ENCODE data around the gene LIPT1.

The LIPT1 gene

DNA sequence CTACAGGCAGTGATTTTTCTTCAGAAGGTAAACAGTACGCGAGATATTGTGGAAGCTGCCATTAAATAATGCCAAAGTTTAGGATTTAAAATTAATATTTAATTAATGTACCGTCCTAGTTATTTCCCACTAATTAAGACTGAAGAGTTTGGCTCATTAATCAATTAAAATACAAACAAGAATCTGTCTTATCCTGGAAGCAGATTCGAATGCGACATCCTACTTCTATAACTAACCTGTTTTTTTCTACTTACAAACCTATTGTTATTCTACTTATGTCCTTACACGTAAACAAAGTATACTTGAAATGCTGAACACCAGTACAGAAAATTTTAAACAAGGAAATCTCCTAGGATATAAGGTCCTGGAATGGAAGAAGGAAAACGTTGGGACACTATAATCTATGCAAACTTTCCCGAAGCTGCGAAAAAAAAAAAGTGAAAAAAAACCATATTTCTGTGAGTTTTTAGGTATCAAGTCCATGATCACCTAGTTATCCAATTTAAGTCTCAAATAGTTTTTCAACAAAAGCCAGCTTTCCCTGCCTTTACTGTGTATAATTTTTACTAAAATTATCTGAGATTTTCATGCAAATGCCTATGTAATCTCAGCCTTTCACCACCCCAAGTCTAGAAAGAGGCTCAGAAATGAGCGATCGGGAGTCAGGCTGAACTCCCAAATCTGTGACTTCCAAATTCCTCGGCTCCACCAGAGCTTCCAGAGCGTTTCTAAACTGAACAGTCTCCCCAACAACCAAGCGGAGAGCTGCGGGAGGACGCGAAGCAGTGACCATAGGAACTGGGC, 14.5 kb upstream of the LIPT1 start:
- TF ChIP-seq, protein P1, sequence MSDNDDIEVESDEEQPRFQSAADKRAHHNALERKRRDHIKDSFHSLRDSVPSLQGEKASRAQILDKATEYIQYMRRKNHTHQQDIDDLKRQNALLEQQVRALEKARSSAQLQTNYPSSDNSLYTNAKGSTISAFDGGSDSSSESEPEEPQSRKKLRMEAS (IDR thresholded peaks at IDR 0.05), result no peak
- no peak for TF ChIP-seq FOXM1 (IDR thresholded peaks at IDR 0.05; ENCODE audit: borderline replicate concordance, low read depth)
- no peak for TF ChIP-seq TCF12 (IDR thresholded peaks at IDR 0.05; ENCODE audit: low read depth)

DNA sequence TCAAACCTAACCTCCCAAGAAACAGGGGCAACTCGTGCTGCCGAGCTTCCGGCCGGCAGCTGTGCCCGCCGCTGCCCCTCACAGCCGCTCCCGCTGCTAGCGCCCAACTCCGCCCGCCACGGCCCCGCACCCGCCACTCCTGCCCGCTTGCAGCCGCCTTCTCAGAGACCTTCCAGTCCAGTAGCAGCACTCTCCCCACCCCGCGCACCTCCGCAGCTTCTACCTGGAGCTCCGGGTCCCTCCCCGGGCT, 14.0 kb upstream of the LIPT1 start:
- TF ChIP-seq, protein P2, sequence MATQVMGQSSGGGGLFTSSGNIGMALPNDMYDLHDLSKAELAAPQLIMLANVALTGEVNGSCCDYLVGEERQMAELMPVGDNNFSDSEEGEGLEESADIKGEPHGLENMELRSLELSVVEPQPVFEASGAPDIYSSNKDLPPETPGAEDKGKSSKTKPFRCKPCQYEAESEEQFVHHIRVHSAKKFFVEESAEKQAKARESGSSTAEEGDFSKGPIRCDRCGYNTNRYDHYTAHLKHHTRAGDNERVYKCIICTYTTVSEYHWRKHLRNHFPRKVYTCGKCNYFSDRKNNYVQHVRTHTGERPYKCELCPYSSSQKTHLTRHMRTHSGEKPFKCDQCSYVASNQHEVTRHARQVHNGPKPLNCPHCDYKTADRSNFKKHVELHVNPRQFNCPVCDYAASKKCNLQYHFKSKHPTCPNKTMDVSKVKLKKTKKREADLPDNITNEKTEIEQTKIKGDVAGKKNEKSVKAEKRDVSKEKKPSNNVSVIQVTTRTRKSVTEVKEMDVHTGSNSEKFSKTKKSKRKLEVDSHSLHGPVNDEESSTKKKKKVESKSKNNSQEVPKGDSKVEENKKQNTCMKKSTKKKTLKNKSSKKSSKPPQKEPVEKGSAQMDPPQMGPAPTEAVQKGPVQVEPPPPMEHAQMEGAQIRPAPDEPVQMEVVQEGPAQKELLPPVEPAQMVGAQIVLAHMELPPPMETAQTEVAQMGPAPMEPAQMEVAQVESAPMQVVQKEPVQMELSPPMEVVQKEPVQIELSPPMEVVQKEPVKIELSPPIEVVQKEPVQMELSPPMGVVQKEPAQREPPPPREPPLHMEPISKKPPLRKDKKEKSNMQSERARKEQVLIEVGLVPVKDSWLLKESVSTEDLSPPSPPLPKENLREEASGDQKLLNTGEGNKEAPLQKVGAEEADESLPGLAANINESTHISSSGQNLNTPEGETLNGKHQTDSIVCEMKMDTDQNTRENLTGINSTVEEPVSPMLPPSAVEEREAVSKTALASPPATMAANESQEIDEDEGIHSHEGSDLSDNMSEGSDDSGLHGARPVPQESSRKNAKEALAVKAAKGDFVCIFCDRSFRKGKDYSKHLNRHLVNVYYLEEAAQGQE (IDR thresholded peaks at IDR 0.05; ENCODE audit: low read depth), result no peak
- TF ChIP-seq EP300 (IDR thresholded peaks at IDR 0.05; ENCODE audit: borderline replicate concordance), result no peak
- no peak for TF ChIP-seq YY1 (IDR thresholded peaks at IDR 0.05; ENCODE audit: low read depth)
- TF ChIP-seq TAF1 (IDR thresholded peaks at IDR 0.05; ENCODE audit: low read depth), result no peak
- TF ChIP-seq, protein P1 (IDR thresholded peaks at IDR 0.05), result peak; percentile 71
- TF ChIP-seq CREB1 (IDR thresholded peaks at IDR 0.05; ENCODE audit: low read depth), result no peak
- TF ChIP-seq FOXM1 (IDR thresholded peaks at IDR 0.05; ENCODE audit: borderline replicate concordance, low read depth), result no peak

DNA sequence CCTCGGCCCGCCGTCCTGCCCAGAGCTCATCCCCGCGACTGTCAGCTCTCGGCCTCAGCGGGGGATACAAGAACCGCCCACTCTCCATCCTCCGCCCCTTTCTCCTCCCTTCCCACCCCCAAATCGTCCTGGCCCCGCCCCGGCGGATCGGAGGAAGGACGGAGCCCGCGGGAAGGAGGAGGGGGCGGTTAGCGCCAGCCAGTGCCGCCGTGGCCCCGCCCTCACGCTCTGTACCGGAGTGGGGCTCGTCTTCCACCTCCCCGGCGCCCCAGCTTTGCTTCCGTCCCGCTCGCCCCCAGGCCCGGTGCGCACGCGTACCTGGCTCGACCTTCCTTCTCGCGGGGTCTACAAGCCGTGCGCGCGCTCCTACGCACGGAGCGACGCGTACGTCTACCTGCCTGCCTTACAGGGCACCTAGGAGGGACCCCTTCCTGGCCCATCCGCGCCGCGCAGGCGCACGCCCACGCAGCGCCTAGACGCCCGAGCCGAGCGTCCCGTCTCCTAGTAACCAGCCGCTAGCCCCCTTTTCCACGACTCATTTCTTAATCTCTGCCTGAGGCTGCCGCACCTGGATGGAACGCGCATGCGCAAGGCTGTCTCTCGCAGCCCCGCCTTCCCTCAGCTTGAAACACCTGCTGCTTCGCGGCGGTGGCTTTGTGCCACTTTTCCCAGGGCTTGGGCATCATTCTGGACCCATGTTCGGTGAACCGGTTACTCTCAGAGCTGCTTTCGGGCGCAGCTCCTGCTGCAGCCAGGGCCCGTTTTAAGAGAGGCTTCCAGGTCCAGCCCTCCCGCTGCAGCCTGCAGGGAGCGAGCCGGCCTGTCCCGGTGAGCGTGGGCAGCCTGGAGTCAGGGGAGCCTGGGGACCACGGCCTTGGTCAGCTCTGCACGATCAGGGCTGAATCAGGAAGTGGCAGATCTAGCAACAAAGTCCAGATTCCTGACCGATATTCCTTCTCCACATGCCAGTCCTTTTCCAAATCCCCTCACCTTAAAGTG, 13.4 kb upstream of the LIPT1 start, which contains the start of gene C2orf15:
TSS of gene C2orf15 (plus strand) at position 598 of the 999 bp plus-strand sequence. CDS start 8,852 bp downstream, outside the sequence.
- TF ChIP-seq NFIC (IDR thresholded peaks at IDR 0.05) (no peak), CEBPB (IDR thresholded peaks at IDR 0.05) (peak; percentile 23; the same call in 1 of the 2 replicates), TAF1 (IDR thresholded peaks at IDR 0.05; ENCODE audit: low read depth) (peak; percentile 77), RAD21 (IDR thresholded peaks at IDR 0.05; ENCODE audit: low read depth) (no peak), ZBTB7A (IDR thresholded peaks at IDR 0.05; ENCODE audit: low read depth) (no peak; the same call in 1 of the 2 replicates), YY1 (IDR thresholded peaks at IDR 0.05; ENCODE audit: low read depth) (no peak; the same call in 1 of the 2 replicates), EGR1 (IDR thresholded peaks at IDR 0.05) (peak; percentile 100)
- TF ChIP-seq, protein P3, sequence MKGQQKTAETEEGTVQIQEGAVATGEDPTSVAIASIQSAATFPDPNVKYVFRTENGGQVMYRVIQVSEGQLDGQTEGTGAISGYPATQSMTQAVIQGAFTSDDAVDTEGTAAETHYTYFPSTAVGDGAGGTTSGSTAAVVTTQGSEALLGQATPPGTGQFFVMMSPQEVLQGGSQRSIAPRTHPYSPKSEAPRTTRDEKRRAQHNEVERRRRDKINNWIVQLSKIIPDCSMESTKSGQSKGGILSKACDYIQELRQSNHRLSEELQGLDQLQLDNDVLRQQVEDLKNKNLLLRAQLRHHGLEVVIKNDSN (IDR thresholded peaks at IDR 0.05), result no peak
- TF ChIP-seq, protein P2 (IDR thresholded peaks at IDR 0.05; ENCODE audit: low read depth), result no peak
- TF ChIP-seq, protein P1 (IDR thresholded peaks at IDR 0.05), result peak; percentile 48

DNA sequence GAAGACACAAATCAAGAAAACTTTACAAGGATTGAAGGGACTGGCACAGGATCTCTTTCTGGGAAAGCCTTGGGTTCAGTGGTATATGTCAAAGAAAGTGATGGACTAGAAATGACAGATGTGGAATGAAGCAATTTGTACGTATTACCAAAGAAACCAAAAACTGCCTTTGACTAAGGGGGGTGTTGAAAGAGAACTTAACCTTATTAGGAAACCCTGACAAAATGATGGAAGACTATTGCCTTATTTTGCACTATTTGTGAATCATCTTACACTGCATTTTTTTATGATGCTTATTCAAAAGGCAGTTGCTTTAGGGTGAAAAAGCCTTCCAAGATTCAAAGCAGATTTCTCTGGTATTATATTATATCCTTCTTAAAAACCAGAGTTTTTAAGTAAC, 4.1 kb upstream of the LIPT1 start:
- TF ChIP-seq, protein P3 (IDR thresholded peaks at IDR 0.05), result no peak
- TF ChIP-seq, protein P1 (IDR thresholded peaks at IDR 0.05), result no peak

DNA sequence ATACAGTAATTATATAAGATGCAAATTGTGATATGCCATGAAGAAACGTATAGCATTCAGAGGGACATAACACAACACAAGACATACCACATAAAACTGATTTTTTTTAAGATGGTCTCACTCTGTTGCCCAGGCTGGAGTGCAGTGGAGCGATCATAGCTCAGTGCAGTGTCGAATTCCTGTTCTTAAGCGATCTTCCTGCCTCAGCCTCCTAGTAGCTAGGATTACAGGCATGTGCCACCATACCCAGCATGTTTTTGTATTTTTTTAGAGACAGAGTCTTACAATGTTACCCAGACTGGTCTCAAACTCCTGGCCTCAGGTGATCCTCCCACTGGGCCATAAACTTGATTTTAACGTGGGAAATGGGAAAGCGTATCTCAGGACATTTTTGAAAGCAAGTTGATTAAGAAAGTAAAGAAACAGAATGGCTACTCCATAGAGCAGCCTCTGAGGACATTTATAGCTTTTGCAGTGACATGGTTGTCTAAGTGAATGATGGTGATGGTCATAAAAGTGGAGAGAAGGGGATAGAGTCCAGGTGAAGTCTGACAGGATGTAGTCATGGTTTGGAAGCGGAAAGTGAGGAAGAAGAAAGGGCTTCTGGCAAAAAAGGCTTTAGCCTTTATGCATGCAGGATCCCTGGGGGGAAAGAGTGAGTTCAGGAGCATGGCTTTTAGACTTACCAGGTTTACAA, 2.4 kb upstream of the LIPT1 start:
- TF ChIP-seq FOXM1 (IDR thresholded peaks at IDR 0.05; ENCODE audit: borderline replicate concordance, low read depth) (no peak), CEBPB (IDR thresholded peaks at IDR 0.05) (no peak), NFIC (IDR thresholded peaks at IDR 0.05) (no peak), CREB1 (IDR thresholded peaks at IDR 0.05; ENCODE audit: low read depth) (no peak), YY1 (IDR thresholded peaks at IDR 0.05; ENCODE audit: low read depth) (no peak), TEAD4 (IDR thresholded peaks at IDR 0.05) (no peak), EP300 (IDR thresholded peaks at IDR 0.05; ENCODE audit: borderline replicate concordance) (no peak), EGR1 (IDR thresholded peaks at IDR 0.05) (no peak), TAF1 (IDR thresholded peaks at IDR 0.05; ENCODE audit: low read depth) (no peak)
- TF ChIP-seq, protein P2 (IDR thresholded peaks at IDR 0.05; ENCODE audit: low read depth), result no peak
- TF ChIP-seq, protein P1 (IDR thresholded peaks at IDR 0.05), result no peak
- TF ChIP-seq, protein P3 (IDR thresholded peaks at IDR 0.05), result no peak

All from Ishikawa (cell line).